ENCODE results near the gene TNIK.

GRCh38 chr3:171330938-171331337 lies 129.3 kb downstream of the TNIK start:
- no peak for TF ChIP-seq CTCF (IDR thresholded peaks at IDR 0.05)
- no peak for TF ChIP-seq POLR2A (IDR thresholded peaks at IDR 0.05)
